Measurements from ENCODE around the gene INPP5D.

Gene INPP5D

DNA sequence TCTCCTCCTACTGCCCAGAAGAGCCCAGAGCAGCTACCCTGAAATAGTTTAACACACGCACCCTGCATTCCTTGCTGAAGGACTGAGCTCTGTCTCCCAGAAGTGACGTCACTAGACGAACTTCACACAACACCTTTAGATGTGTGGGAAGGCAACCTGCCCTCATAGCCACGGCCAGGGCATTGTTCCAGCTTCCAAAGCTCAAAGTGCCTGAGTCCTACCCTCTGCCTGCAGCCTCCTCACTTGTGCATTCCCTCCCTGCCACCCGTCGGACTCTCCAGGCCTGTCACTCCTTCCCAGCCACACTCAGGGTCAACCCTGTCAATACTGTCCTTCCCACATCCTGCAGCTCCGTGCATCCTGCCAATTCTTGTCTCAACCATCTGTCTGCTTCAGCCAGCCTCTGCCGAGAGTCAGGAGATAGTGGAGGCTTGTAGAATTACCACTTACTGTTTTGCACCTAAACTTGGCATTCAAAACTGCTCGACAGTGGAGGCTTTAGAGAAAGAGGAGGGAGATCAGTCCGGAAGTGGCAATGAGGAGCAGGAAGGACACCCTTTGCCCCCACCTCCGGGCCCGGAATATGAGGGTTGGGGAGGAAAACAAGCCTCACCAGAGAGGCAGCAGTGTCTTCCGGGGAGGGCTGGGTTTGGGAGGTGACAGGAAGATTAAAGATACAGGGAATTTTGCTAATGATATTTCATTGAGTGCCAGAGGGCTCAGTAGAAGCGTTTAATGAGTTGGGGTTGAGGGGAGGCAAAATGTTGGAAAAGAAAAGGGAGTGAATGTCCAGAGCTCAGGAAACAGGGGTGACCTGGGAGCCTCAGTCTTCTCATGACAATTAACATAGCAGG, 119.1 kb downstream of the INPP5D start:
- TF ChIP-seq, protein P1, sequence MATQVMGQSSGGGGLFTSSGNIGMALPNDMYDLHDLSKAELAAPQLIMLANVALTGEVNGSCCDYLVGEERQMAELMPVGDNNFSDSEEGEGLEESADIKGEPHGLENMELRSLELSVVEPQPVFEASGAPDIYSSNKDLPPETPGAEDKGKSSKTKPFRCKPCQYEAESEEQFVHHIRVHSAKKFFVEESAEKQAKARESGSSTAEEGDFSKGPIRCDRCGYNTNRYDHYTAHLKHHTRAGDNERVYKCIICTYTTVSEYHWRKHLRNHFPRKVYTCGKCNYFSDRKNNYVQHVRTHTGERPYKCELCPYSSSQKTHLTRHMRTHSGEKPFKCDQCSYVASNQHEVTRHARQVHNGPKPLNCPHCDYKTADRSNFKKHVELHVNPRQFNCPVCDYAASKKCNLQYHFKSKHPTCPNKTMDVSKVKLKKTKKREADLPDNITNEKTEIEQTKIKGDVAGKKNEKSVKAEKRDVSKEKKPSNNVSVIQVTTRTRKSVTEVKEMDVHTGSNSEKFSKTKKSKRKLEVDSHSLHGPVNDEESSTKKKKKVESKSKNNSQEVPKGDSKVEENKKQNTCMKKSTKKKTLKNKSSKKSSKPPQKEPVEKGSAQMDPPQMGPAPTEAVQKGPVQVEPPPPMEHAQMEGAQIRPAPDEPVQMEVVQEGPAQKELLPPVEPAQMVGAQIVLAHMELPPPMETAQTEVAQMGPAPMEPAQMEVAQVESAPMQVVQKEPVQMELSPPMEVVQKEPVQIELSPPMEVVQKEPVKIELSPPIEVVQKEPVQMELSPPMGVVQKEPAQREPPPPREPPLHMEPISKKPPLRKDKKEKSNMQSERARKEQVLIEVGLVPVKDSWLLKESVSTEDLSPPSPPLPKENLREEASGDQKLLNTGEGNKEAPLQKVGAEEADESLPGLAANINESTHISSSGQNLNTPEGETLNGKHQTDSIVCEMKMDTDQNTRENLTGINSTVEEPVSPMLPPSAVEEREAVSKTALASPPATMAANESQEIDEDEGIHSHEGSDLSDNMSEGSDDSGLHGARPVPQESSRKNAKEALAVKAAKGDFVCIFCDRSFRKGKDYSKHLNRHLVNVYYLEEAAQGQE (IDR thresholded peaks at IDR 0.05; ENCODE audit: insufficient replicate concordance, low read depth) = no peak
- no peak for TF ChIP-seq POLR2AphosphoS5 (IDR thresholded peaks at IDR 0.05; ENCODE audit: low read depth)
- TF ChIP-seq GABPA (IDR thresholded peaks at IDR 0.05; ENCODE audit: low read depth) = no peak
- TF ChIP-seq SPI1 (IDR thresholded peaks at IDR 0.05; ENCODE audit: borderline replicate concordance, low read depth) = no peak
- TF ChIP-seq, protein P2, sequence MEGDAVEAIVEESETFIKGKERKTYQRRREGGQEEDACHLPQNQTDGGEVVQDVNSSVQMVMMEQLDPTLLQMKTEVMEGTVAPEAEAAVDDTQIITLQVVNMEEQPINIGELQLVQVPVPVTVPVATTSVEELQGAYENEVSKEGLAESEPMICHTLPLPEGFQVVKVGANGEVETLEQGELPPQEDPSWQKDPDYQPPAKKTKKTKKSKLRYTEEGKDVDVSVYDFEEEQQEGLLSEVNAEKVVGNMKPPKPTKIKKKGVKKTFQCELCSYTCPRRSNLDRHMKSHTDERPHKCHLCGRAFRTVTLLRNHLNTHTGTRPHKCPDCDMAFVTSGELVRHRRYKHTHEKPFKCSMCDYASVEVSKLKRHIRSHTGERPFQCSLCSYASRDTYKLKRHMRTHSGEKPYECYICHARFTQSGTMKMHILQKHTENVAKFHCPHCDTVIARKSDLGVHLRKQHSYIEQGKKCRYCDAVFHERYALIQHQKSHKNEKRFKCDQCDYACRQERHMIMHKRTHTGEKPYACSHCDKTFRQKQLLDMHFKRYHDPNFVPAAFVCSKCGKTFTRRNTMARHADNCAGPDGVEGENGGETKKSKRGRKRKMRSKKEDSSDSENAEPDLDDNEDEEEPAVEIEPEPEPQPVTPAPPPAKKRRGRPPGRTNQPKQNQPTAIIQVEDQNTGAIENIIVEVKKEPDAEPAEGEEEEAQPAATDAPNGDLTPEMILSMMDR (IDR thresholded peaks at IDR 0.05; ENCODE audit: insufficient read depth, low read length) = no peak
- no peak overlapping the region for H3K4me3 ChIP-seq (replicated peaks; ENCODE audit: insufficient read depth, low read length)
- no peaks in the 10 kb centered on the region for H3K27me3 ChIP-seq (ENCODE audit: insufficient read depth, poor library complexity, severe bottlenecking)
- H3K27ac ChIP-seq (replicated peaks) = no peak overlapping the region
- no peak for DNase-seq (ENCODE audit: low read depth in 1 of 2, low spot score in 1 of 2)

DNA sequence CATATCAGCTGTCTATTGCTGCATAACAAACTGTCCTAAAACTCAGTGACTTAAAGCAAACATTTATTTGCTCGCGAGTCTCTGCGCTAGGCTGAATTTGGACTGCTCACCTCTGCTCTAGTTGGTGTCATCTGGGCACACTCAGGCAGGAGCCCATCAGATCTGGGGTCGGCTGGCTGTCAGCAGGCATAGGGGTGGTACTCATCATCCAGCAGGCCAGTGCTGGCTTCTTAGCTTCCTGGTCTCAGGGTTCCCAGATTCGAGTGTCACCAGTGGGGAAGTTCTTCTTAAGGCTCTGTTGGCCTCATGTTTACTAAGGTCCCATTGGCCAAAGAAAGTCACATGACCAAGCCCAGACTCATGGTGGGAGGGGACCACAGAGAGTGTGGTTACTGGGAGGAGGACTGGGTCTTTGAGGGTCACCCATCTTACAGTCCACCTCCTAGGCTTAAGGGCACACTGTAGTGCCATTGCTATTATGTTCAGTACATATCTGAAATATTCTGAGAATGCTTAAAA, 119.8 kb downstream of the INPP5D start:
- no peak overlapping the region for H3K27ac ChIP-seq (replicated peaks)
- TF ChIP-seq, protein P1 (IDR thresholded peaks at IDR 0.05; ENCODE audit: insufficient replicate concordance, low read depth) = no peak
- TF ChIP-seq, protein P2 (IDR thresholded peaks at IDR 0.05; ENCODE audit: insufficient read depth, low read length) = no peak
- TF ChIP-seq POLR2AphosphoS5 (IDR thresholded peaks at IDR 0.05; ENCODE audit: low read depth) (no peak), GABPA (IDR thresholded peaks at IDR 0.05; ENCODE audit: low read depth) (no peak), SPI1 (IDR thresholded peaks at IDR 0.05; ENCODE audit: borderline replicate concordance, low read depth) (no peak)
- H3K27me3 ChIP-seq (ENCODE audit: insufficient read depth, poor library complexity, severe bottlenecking) = no peaks in the 10 kb centered on the region
- no peak overlapping the region for H3K4me3 ChIP-seq (replicated peaks; ENCODE audit: insufficient read depth, low read length)
- DNase-seq (ENCODE audit: low read depth in 1 of 2, low spot score in 1 of 2) = no peak

DNA sequence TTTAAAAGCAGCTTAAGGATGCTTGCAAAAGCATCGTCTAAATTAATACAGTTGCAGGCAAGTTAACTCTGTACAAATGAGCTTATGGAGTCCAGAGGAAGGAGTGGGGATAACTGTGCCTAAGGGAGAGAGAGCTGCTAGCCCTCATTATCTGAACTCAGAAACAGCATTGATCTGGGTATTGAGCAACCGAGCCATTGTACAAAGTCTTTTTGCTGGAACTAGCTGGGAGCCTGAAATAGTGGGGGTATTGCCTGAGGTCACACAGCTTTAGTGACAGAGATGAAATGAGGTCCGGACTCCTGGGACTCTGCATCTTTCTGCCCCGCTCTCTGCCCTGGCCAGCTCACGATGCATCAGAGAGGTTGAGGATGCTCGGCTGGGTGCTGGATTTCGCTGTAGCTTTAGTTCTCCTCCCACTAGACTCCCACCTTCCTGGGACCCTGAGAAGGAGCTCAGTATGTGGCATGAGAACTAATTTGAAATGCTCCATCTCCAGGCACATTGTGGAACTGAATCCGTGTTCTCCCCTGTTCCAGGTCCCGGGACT, 123.8 kb downstream of the INPP5D start:
- TF ChIP-seq SPI1 (IDR thresholded peaks at IDR 0.05; ENCODE audit: borderline replicate concordance, low read depth) (no peak), GABPA (IDR thresholded peaks at IDR 0.05; ENCODE audit: low read depth) (no peak), POLR2AphosphoS5 (IDR thresholded peaks at IDR 0.05; ENCODE audit: low read depth) (no peak)
- TF ChIP-seq, protein P2 (IDR thresholded peaks at IDR 0.05; ENCODE audit: insufficient read depth, low read length) = no peak
- TF ChIP-seq, protein P1 (IDR thresholded peaks at IDR 0.05; ENCODE audit: insufficient replicate concordance, low read depth) = no peak
- no peak overlapping the region for H3K4me3 ChIP-seq (replicated peaks; ENCODE audit: insufficient read depth, low read length)
- H3K27me3 ChIP-seq (ENCODE audit: insufficient read depth, poor library complexity, severe bottlenecking) = no peaks in the 10 kb centered on the region
- no peak overlapping the region for H3K27ac ChIP-seq (replicated peaks)
- DNase-seq (ENCODE audit: low read depth in 1 of 2, low spot score in 1 of 2) = no peak

Data from HL-60 (cell line).